Measurements from ENCODE around the gene ZIC1.

Gene ZIC1

GRCh38 chr3:147462856-147463255, 53.7 kb downstream of the ZIC1 start:
- TF ChIP-seq, protein P1, sequence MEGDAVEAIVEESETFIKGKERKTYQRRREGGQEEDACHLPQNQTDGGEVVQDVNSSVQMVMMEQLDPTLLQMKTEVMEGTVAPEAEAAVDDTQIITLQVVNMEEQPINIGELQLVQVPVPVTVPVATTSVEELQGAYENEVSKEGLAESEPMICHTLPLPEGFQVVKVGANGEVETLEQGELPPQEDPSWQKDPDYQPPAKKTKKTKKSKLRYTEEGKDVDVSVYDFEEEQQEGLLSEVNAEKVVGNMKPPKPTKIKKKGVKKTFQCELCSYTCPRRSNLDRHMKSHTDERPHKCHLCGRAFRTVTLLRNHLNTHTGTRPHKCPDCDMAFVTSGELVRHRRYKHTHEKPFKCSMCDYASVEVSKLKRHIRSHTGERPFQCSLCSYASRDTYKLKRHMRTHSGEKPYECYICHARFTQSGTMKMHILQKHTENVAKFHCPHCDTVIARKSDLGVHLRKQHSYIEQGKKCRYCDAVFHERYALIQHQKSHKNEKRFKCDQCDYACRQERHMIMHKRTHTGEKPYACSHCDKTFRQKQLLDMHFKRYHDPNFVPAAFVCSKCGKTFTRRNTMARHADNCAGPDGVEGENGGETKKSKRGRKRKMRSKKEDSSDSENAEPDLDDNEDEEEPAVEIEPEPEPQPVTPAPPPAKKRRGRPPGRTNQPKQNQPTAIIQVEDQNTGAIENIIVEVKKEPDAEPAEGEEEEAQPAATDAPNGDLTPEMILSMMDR (IDR thresholded peaks at IDR 0.05; ENCODE audit: control insufficient read depth, extremely low read depth, insufficient read depth), result no peak
- DNase-seq (ENCODE audit: low read depth), result no peak
- no peak overlapping the region for H3K4me3 ChIP-seq (ENCODE audit: low read depth, low read length)
